Activated CD4-positive, alpha-beta T cell treated with anti-CD3 and anti-CD28 coated beads, Interleukin-2, amount 10 ng/mL, durations not matched to agents 24 days and 14 days (primary cell): Measurements from ENCODE around the gene CABLES2. TPM values are rescaled to one million over a fixed set of nuclear protein-coding genes. Genes with fewer than 3 reads are reported as not detected.

Source experiments
- DNase-seq: peaks from one replicate; pipeline ENCODE4 v3.0.0; 2022
- H3K27ac Mint-ChIP-seq: one replicate; pipeline ENCODE4 v1.8.0; 2022; ENCODE audit warnings: mild to moderate bottlenecking, mixed read lengths
- H3K27me3 Mint-ChIP-seq: one replicate; pipeline ENCODE4 v1.8.0; 2022; ENCODE audit warnings: mixed read lengths
- H3K36me3 Mint-ChIP-seq: one replicate; pipeline ENCODE4 v1.8.0; 2022; ENCODE audit warnings: low read depth, mild to moderate bottlenecking, mixed read lengths
- H3K4me1 Mint-ChIP-seq: one replicate; pipeline ENCODE4 v1.8.0; 2021; ENCODE audit warnings: mixed read lengths
- H3K4me3 Mint-ChIP-seq: one replicate; pipeline ENCODE4 v1.8.0; 2022; ENCODE audit warnings: mild to moderate bottlenecking, moderate library complexity, mixed read lengths
- H3K9me3 Mint-ChIP-seq: one replicate; pipeline ENCODE4 v1.8.0; 2021; ENCODE audit warnings: mixed read lengths
- intact Hi-C: fragments of 100-400 bp; cut with micrococcal nuclease; formaldehyde crosslinking; loops from one replicate; pipeline ENCODE4 v1.15.1; 2023
- total RNA-seq: library from RNA; stranded (reverse); gene quantifications from 2 replicates; pipeline ENCODE4 v1.2.3, GENCODE V29; 2022

The CABLES2 gene, protein sequence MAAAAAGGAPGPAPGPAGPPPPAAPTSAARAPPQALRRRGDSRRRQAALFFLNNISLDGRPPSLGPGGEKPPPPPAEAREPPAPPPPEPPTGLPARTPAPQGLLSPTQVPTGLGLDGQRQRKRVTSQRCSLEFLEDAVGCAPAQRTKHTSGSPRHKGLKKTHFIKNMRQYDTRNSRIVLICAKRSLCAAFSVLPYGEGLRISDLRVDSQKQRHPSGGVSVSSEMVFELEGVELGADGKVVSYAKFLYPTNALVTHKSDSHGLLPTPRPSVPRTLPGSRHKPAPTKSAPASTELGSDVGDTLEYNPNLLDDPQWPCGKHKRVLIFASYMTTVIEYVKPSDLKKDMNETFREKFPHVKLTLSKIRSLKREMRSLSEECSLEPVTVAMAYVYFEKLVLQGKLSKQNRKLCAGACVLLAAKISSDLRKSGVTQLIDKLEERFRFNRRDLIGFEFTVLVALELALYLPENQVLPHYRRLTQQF
- total RNA-seq = 13.1 and 13.5 TPM in 2 replicates

DNA sequence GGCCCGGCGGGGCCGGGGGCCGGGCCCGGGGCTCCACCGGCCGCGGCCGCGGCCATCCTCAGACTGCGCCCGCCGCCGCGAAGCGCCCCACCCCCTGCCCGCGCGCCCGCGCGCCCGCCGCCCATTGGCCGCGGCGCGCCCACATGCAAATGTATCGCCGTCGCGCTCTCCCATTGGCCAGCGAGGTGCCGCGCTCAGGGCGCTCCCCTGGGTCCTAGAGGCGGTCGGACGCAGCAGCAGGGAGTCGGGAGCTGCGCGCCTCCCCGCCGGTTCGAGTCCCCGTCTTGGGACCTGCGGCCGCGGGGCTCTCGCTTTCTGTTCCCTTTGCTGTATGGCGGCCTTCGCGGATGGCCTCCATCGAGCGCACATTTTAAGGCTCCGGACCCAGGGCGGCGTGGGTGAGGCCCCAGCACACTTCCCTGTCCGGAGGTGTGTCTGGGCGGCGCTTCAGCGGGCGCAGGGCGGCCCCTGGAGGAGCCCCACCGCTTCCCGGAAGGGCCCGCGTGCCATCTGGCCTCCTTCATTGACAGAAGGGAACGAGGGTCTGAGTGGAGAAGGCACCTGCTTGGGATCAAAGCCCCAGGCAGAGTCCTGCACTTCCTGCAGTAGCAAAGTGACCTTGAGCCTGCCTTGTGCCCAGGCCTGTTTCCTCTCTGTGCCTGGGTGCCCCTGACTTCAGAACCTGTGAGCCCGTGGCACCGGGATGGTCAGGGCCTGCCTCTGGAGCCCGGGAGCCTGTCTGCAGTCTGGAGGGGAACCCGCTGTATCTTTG, at the start of gene CABLES2:
CABLES2 (minus strand) TSS at position 65 of the 772 bp plus-strand sequence; CDS start at position 56, 9 bp downstream.
- Mint-ChIP-seq H3K36me3 (peaks cover 2% of the 10 kb centered on the region), H3K27ac (peak within 1 kb of the TSS; percentile 89), H3K27me3 (no peaks in the 10 kb centered on the region), H3K9me3 (no peaks in the 10 kb centered on the region), H3K4me3 (peak within 1 kb of the TSS; percentile 87), H3K4me1 (peaks cover 24% of the 10 kb centered on the region)
- peak; percentile 98 for DNase-seq
- intact Hi-C loops = loop anchor here (1.0 to 5.0 kb wide), 4 partner anchors 20 to 384 kb away; partner anchors contain the start of genes ADRM1 and RPS21

DNA sequence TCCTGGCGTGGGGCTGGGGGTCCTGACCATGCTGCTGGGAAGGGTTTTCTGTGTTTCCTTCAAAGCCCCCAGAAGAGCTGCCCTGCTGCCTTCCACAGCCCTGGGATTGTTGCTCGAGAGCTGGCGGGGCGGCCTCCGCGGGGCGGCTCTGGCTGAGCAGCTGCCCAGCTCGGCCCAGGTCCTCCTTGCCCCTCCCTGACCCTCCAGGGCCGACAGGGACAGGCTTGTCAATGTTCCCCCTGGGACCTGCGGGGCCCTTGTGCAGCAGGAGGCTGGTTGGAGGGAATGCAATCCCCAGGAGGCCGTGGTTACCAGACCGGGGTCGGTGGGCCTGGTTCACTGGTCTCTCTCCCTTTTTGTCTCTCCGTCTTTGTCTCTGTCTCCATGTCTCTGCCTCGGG, 48.8 kb upstream of the CABLES2 start:
- Mint-ChIP-seq H3K4me3 (no peak overlapping the region), H3K4me1 (no peaks in the 10 kb centered on the region), H3K27ac (no peak overlapping the region), H3K27me3 (peaks cover 2% of the 10 kb centered on the region), H3K36me3 (no peaks in the 10 kb centered on the region), H3K9me3 (no peaks in the 10 kb centered on the region)
- no peak for DNase-seq
- intact Hi-C loops = no loop called here

DNA sequence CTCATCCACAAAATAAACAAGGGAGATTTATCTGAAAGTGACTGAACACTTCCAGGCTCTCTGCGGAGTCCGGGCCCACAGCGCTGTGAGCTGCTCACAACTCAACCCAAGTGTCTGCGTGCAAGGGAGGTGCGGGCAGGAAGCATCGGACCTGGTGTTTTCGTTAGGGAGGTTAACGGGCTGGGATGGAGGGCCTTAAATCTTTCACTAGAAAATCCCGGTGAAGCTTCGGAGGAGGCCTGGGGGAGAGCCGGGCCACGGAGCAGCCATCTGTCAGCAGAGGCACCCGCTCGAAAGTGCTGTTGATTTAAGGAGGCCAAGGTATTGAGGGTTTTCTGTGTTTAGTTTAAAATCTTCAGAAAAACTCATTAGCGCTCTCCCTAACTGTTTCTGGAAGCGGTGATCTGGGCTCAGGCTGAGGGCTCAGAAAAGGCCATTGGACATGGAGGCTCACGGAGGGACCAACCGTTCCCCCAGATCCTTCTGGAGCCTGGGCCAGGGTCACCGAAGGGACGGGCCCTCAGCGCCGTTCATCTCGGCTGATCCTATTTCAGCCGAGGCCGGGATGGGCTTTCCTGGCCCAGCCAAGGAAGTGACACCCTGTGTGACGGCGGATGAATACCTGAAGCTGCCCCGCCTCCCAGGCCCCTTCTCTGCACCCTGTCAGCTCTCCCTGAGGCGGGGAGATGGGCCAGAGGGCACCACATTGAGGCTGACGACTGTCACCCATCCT, 48.0 kb upstream of the CABLES2 start:
- H3K27ac Mint-ChIP-seq = no peak overlapping the region
- no peaks in the 10 kb centered on the region for H3K9me3 Mint-ChIP-seq
- H3K4me3 Mint-ChIP-seq = no peak overlapping the region
- DNase-seq = no peak
- intact Hi-C loops = no loop called here
- no peaks in the 10 kb centered on the region for H3K36me3 Mint-ChIP-seq
- H3K4me1 Mint-ChIP-seq = no peaks in the 10 kb centered on the region
- H3K27me3 Mint-ChIP-seq = peaks cover 2% of the 10 kb centered on the region

DNA sequence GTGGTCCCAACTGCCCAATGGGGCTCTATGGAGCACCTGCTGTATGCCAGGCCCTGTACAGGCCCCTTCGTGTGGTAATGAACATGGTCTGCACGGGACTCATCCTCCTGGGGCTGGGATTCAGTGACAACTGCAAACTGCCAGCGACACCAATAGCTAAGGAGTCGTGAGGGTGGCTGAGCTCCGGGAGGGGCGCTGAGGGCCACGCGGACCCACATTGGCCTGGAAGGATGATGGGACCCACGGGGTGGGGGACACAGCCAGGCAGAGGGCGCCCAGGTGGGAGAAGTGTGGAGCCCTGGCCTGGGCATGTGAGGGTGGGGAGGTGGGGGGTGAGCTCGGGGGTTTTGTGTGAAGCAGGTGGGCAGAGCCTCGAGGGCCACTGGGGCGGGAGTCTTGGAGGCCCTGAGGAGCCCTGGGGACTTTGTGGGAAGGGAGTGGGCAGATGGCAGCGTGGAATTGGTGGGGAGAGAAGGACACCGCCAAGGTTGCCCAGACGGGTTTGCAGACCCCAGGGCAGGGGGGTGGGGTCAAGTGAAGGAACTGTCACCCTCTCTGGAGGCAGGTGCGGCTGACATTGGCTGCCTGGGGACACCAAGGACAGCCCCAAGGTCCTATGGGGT, 46.2 kb upstream of the CABLES2 start:
- H3K4me3 Mint-ChIP-seq = no peak overlapping the region
- intact Hi-C loops = no loop called here
- peaks cover 2% of the 10 kb centered on the region for H3K27me3 Mint-ChIP-seq
- no peaks in the 10 kb centered on the region for H3K36me3 Mint-ChIP-seq
- no peaks in the 10 kb centered on the region for H3K4me1 Mint-ChIP-seq
- DNase-seq = no peak
- H3K9me3 Mint-ChIP-seq = no peaks in the 10 kb centered on the region
- no peak overlapping the region for H3K27ac Mint-ChIP-seq

DNA sequence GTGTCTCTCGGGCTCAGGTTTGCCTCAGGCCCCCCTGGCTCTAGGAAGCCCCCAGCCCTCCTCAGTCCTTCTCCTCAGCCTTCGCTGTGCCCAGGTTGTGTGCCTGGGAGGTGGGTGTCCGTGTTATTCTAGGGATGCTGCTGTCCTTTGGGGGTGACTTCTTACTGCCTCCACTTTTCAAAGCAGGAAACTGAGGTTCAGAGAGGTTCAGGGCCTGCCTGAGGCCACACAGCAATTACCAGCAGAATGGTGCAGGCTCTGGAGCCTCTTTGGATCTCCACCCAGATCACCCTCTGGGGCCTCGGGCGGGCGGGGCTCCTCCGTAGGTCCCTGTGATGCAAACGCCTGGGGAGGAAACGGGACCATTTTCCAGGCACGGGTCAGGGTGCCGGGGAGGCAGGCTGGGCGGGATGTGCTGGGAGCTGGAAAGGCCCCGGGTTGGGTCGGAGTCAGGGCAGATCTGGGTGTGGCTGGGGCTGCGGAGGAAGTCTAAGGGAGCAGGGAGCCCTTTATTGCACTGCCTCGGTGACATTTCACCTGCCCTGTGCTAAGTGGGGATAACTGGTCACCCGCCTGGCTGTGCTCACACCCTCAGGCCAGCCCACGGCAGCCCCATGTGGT, 45.5 kb upstream of the CABLES2 start:
- peaks cover 2% of the 10 kb centered on the region for H3K27me3 Mint-ChIP-seq
- H3K9me3 Mint-ChIP-seq = no peaks in the 10 kb centered on the region
- H3K36me3 Mint-ChIP-seq = no peaks in the 10 kb centered on the region
- H3K4me3 Mint-ChIP-seq = no peak overlapping the region
- H3K4me1 Mint-ChIP-seq = no peaks in the 10 kb centered on the region
- intact Hi-C loops = no loop called here
- DNase-seq = no peak
- no peak overlapping the region for H3K27ac Mint-ChIP-seq

DNA sequence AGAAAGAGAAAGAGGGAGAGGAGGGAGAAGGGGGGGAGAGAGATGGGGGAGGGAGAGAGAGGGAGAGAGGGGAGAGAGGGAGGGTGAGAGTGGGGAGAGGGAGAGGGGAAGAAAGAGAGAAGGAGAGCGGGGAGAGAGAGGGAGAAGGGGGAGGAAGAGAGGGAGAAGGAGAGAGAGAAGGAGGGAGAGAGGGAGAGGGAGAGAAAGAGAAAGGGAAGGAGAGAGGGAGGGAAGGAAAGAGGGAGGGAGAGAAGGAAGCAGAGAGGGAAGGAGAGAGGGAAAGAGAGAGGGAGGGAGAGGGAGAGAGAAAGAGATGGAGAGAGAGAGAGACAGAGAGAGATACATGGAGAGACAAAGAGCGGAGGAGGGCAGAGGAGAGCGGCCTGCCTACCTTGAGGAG, 44.9 kb upstream of the CABLES2 start:
- no peaks in the 10 kb centered on the region for H3K36me3 Mint-ChIP-seq
- peaks cover 2% of the 10 kb centered on the region for H3K27me3 Mint-ChIP-seq
- no peaks in the 10 kb centered on the region for H3K9me3 Mint-ChIP-seq
- no peak for DNase-seq
- no peaks in the 10 kb centered on the region for H3K4me1 Mint-ChIP-seq
- H3K27ac Mint-ChIP-seq = no peak overlapping the region
- intact Hi-C loops = no loop called here
- no peak overlapping the region for H3K4me3 Mint-ChIP-seq

DNA sequence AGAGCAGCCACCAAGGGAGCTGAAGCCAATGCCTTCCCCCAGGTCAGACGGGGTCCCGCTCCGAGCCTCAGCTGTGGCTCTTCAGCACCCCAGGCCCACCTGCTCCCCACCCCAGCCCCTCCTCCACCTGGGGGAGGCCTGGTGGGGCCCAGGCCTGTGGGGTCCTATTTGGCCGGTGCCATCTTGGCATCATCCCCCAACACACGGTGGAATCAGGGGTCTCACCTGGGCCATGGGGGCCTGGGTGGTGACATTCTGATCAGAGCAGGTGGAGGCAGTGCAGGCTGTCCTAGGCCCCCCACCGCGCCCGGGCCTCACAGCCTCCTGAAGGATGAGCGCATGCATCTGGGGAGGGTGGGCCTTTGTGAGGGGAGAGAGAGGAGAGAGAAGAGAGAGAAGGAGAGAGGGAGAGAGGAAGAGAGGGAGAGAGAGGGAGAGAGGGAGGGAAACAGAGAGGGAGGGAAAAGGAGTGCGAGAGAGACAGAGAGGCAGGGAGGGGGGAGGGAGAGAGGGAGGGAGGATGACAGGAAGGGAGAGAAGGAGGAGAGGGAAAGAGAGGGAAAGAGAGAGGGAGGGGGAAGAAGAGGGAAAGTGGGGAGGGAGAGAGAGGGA, 44.2 kb upstream of the CABLES2 start:
- H3K4me3 Mint-ChIP-seq = no peak overlapping the region
- intact Hi-C loops = no loop called here

DNA sequence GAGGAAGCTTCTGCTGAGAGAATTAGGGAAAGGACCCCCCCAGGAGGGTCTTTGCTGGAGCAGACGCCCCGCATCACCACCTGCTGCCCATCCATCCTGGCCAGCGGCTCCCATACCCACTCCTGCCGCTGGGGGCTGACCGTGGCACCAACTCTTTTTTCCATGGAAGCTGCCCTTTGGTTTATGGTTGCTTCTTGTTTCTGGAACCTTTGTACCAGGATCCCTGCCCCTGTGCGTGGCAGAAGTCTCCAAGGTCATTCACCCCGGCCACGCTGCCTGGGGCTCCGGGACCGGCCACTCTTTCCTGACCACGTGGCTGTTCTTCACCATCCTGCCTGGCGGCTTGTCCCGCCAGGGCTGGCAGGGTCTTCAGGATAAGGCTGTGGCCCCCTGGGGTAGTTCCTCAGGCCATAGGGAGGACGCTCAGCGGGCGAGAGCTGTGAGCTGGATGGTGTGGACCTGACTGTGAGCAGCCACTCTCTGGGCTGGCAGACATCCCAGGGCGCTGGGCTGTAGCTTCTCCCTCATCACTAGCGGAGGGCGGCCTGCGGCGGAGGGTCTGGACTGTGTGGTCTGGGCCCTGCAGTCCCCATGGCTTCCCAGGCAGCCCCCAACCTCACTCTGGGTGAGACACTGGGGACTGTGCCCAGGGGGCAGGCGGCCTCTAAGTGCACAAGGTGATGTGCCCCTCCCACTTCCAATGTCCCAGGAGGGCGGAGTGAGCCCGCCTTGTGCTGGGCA, 43.0 kb upstream of the CABLES2 start:
- DNase-seq = no peak

More for the DNA sequence above, 44.2 kb upstream of the CABLES2 start:
- Mint-ChIP-seq H3K4me1 (no peaks in the 10 kb centered on the region), H3K27me3 (peaks cover 2% of the 10 kb centered on the region), H3K36me3 (no peaks in the 10 kb centered on the region), H3K27ac (no peak overlapping the region), H3K9me3 (no peaks in the 10 kb centered on the region)
- no peak for DNase-seq

DNA sequence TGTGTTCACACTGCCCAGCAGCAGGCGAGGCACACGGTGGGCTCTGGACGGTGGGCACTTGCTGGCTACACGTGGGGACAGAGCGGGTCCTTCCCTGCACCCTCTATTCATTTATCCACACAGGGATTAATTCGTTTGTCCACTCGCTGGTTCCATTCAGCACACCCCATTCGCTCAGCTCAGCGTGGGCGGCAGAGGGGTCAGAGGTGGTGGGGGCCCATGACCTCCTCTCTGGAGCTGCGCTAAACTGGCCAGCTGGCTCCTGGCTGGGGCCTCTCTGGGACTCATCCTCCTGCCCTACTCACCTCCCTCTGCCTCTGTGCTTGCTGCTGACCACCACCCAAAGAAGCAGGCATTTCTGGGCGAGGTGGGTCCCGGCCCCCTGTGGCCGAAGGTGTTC, 41.7 kb upstream of the CABLES2 start:
- H3K27ac Mint-ChIP-seq = no peak overlapping the region
- intact Hi-C loops = no loop called here
- no peaks in the 10 kb centered on the region for H3K27me3 Mint-ChIP-seq
- no peaks in the 10 kb centered on the region for H3K9me3 Mint-ChIP-seq
- no peaks in the 10 kb centered on the region for H3K4me1 Mint-ChIP-seq
- no peaks in the 10 kb centered on the region for H3K36me3 Mint-ChIP-seq
- H3K4me3 Mint-ChIP-seq = no peak overlapping the region
- no peak for DNase-seq

More for the DNA sequence above, 43.0 kb upstream of the CABLES2 start:
- Mint-ChIP-seq H3K27ac (no peak overlapping the region), H3K4me1 (no peaks in the 10 kb centered on the region), H3K9me3 (no peaks in the 10 kb centered on the region), H3K27me3 (no peaks in the 10 kb centered on the region), H3K36me3 (no peaks in the 10 kb centered on the region), H3K4me3 (no peak overlapping the region)
- intact Hi-C loops = no loop called here

DNA sequence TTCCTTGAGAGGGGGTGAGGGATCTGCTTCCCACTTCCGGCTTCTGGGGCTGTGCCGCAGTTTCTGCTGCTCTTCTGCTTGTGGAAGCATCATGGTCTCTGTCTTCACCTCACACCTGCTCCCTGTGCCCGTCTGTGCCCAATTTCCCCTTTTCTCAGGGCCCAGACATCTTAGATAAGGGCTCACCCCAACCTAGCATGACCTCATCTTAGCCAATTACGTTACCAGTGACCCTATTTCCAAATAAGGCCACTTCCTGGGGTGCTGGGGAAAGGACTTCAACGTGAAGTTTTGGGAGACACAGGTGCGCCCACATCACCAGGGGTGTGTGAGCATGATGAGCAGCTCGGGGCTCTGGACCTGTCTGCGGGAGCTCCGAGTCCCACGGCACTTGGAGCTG, 41.0 kb upstream of the CABLES2 start:
- Mint-ChIP-seq H3K4me1 (no peaks in the 10 kb centered on the region), H3K27ac (no peak overlapping the region), H3K4me3 (no peak overlapping the region), H3K27me3 (no peaks in the 10 kb centered on the region), H3K9me3 (no peaks in the 10 kb centered on the region), H3K36me3 (no peaks in the 10 kb centered on the region)
- no peak for DNase-seq
- intact Hi-C loops = no loop called here

DNA sequence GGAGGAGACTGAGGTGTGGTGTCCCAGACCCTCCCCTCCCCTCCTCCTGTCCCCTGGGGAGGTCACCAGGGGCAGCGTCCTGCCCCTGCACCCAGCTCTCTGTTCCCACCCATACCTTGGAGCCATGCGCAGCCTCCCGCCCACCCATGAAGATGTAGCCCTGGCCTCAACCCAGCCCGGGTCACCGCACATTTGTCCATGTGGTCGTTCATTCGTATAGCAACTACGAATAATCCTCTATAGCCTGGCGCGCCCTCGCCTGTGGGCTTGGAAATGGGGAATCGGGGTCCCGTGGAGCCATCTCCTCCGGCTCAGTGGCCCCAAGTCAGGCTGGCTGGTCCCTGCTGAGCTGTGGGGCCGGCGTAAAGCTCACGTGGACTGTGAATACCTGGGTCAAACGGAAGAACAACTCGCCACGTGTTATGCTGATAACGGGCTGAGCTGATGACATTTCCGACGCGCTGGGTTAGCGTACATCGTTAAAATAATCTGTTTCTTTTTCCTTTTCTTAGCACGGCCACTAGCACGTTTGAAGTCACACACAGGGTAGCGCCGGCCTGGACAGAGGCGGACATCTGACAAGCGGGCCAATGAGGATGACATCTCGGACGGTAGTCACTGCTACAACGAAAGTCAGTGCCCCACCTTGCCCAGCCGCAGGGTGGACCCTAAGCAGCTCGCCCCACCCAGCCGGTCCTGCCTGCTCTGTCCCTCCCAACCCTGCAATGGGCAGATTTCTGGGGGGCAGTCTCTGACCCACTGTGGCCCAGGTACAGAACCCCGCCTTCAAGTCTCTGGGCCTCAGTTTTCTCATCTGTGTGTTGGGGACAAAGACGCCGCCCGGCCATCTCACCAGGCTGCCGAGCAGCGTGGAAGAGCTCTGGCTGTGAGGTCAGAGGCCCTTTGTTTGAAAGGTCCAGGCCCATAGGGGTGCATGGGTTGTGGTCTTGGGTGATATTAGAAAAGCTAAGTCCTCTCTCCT, 40.1 kb upstream of the CABLES2 start:
- H3K9me3 Mint-ChIP-seq = no peaks in the 10 kb centered on the region
- H3K4me1 Mint-ChIP-seq = no peaks in the 10 kb centered on the region
- H3K27ac Mint-ChIP-seq = no peak overlapping the region
- H3K27me3 Mint-ChIP-seq = no peaks in the 10 kb centered on the region
- intact Hi-C loops = no loop called here
- no peaks in the 10 kb centered on the region for H3K36me3 Mint-ChIP-seq
- no peak for DNase-seq
- H3K4me3 Mint-ChIP-seq = no peak overlapping the region
